Measurements from ENCODE around the gene OR6K6.

OR6K6 gene

DNA sequence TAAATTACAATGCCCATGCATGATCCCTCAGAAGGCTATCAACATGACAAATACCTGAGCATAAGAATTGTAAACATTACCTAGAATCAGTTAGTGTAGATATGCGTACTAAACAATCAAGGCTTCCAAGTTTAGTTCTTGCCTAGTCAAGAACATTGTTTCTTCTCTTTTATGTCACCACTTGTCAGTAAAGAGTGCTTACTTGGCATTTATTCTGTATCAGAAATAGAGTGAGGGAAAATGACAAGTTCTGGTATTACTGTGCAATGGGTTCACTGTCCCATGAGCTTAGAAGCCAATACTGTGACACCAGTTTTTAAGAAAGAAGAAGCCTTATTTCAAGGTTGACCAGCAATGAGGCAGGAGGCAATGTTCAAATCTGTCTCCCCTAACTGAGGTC lies 49.2 kb downstream of the OR6K6 start:
- DNase-seq: no peak

Measured in left hindlimb (tissue), 1 donor.